HG02759 (cell line): ENCODE data around the gene ACOT2.
"Not testable (repeated sequence)": the region's sequence is repeated elsewhere in the genome, so short reads cannot be mapped to it uniquely, and the experiment has no call there.

ENCODE experiments used
- ATAC-seq: cut with Tn5 transposase; IDR thresholded peaks from one replicate; pipeline ENCODE4 v1.9.1; 2021; ENCODE audit warnings: mild to moderate bottlenecking, moderate library complexity; ENCODE audit not compliant: unreplicated experiment

The ACOT2 gene

GRCh38 chr14:73567951-73568885 lies 795 bp upstream of the ACOT2 start:
- ATAC-seq = no peak

GRCh38 chr14:73568886-73569184 lies 178 bp upstream of the ACOT2 start:
- not testable (repeated sequence) for ATAC-seq

- ATAC-seq = peak; percentile 46
Measured at GRCh38 chr14:73570913-73571312, 1.9 kb downstream of the ACOT2 start.

- not testable (repeated sequence) for ATAC-seq
Measured at GRCh38 chr14:73573034-73573433, 4.0 kb downstream of the ACOT2 start.

- ATAC-seq = not testable (repeated sequence)
Measured at GRCh38 chr14:73573740-73574139, 4.7 kb downstream of the ACOT2 start.

GRCh38 chr14:73574251-73574650 lies 5.2 kb downstream of the ACOT2 start:
- not testable (repeated sequence) for ATAC-seq

- ATAC-seq = no peak
Measured at GRCh38 chr14:73576391-73576790, 7.4 kb downstream of the ACOT2 start.

- ATAC-seq = not testable (repeated sequence)
Measured at GRCh38 chr14:73577214-73577613, 8.2 kb downstream of the ACOT2 start.

GRCh38 chr14:73582102-73582979 lies 13.3 kb downstream of the ACOT2 start:
- peak; percentile 49 for ATAC-seq

GRCh38 chr14:73588695-73589094 lies 19.7 kb downstream of the ACOT2 start:
- ATAC-seq = no peak

- no peak for ATAC-seq
Measured at GRCh38 chr14:73589116-73589515, 20.1 kb downstream of the ACOT2 start.

- ATAC-seq = not testable (repeated sequence)
Measured at GRCh38 chr14:73590673-73591004, 21.6 kb downstream of the ACOT2 start.

GRCh38 chr14:73591690-73592449 lies 22.9 kb downstream of the ACOT2 start, which contains the start of gene ACOT4:
Gene ACOT4 (plus strand): TSS chr14:73591873. CDS start chr14:73591960, 87 bp downstream.
- peak; percentile 66 for ATAC-seq

- no peak for ATAC-seq
Measured at GRCh38 chr14:73594491-73594890, 25.5 kb downstream of the ACOT2 start.

GRCh38 chr14:73599499-73599898 lies 30.5 kb downstream of the ACOT2 start:
- ATAC-seq = no peak

GRCh38 chr14:73602994-73603393 lies 34.0 kb downstream of the ACOT2 start:
- ATAC-seq = no peak

GRCh38 chr14:73606271-73606670 lies 37.3 kb downstream of the ACOT2 start:
- ATAC-seq = no peak

GRCh38 chr14:73607241-73607640 lies 38.2 kb downstream of the ACOT2 start:
- no peak for ATAC-seq

- no peak for ATAC-seq
Measured at GRCh38 chr14:73610687-73611086, 41.7 kb downstream of the ACOT2 start.

GRCh38 chr14:73612339-73613045 lies 43.5 kb downstream of the ACOT2 start, which contains the start of gene ACOT6:
Gene ACOT6 (plus strand): TSS chr14:73612517. CDS start chr14:73612572, 55 bp downstream.
- peak; percentile 76 for ATAC-seq
